ENCODE results near the gene SDHA.

- TF ChIP-seq REST (IDR thresholded peaks at IDR 0.05; ENCODE audit: borderline replicate concordance), result no peak
- TF ChIP-seq, protein P1, sequence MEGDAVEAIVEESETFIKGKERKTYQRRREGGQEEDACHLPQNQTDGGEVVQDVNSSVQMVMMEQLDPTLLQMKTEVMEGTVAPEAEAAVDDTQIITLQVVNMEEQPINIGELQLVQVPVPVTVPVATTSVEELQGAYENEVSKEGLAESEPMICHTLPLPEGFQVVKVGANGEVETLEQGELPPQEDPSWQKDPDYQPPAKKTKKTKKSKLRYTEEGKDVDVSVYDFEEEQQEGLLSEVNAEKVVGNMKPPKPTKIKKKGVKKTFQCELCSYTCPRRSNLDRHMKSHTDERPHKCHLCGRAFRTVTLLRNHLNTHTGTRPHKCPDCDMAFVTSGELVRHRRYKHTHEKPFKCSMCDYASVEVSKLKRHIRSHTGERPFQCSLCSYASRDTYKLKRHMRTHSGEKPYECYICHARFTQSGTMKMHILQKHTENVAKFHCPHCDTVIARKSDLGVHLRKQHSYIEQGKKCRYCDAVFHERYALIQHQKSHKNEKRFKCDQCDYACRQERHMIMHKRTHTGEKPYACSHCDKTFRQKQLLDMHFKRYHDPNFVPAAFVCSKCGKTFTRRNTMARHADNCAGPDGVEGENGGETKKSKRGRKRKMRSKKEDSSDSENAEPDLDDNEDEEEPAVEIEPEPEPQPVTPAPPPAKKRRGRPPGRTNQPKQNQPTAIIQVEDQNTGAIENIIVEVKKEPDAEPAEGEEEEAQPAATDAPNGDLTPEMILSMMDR (IDR thresholded peaks at IDR 0.05; ENCODE audit: poor library complexity, severe bottlenecking), result no peak
- no peak for TF ChIP-seq RAD21 (conservative IDR thresholded peaks at IDR 0.05)
Measured at GRCh38 chr5:195401-196160, 22.5 kb upstream of the SDHA start.

All from neural cell (in vitro differentiated cells).